Measurements from ENCODE around the gene ENGASE. TPM values are rescaled to one million over a fixed set of nuclear protein-coding genes. Genes with fewer than 3 reads are reported as not detected.
"Not testable (repeated sequence)": the region's sequence is repeated elsewhere in the genome, so short reads cannot be mapped to it uniquely, and the experiment has no call there.

ENGASE gene
- total RNA-seq, 4 donors from 2014 or later, result 57.6 to 336 (median 223) TPM

GRCh38 chr17:79027925-79028491 is 46.6 kb upstream of the ENGASE start:
- no peaks in the 10 kb centered on the region for H3K27me3 ChIP-seq
- H3K36me3 ChIP-seq, result no peaks in the 10 kb centered on the region
- no peaks in the 10 kb centered on the region for H3K9me3 ChIP-seq
- TF ChIP-seq CTCF (IDR thresholded peaks at IDR 0.05) (no peak), POLR2A (IDR thresholded peaks at IDR 0.05) (no peak)
- no peak overlapping the region for H3K4me3 ChIP-seq
- peak overlapping the region in 2 of 4 donors; percentile 66 to 79 for H3K27ac ChIP-seq
- DNase-seq, result peak in 1 of 3 donors; percentile 44
- H3K4me1 ChIP-seq, result peaks cover 8 to 50% (median 15%) of the 10 kb centered on the region in 4 donors

GRCh38 chr17:79028496-79029326 is 45.9 kb upstream of the ENGASE start:
- Histone ChIP-seq H3K4me1 (peaks cover 8 to 50% (median 14%) of the 10 kb centered on the region in 4 donors), H3K36me3 (no peaks in the 10 kb centered on the region), H3K27ac (no peak overlapping the region), H3K4me3 (no peak overlapping the region), H3K9me3 (no peaks in the 10 kb centered on the region), H3K27me3 (no peaks in the 10 kb centered on the region)
- DNase-seq, result peak in 1 of 3 donors; percentile 44
- TF ChIP-seq POLR2A (IDR thresholded peaks at IDR 0.05) (no peak), CTCF (IDR thresholded peaks at IDR 0.05) (peak in 2 of 6 experiments; percentile 13)

GRCh38 chr17:79029327-79030009 is 45.2 kb upstream of the ENGASE start:
- Histone ChIP-seq H3K4me3 (no peak overlapping the region), H3K36me3 (no peaks in the 10 kb centered on the region), H3K27me3 (no peaks in the 10 kb centered on the region), H3K4me1 (peaks cover 6 to 50% (median 13%) of the 10 kb centered on the region in 4 donors), H3K9me3 (no peaks in the 10 kb centered on the region), H3K27ac (no peak overlapping the region)
- no peak for TF ChIP-seq CTCF (IDR thresholded peaks at IDR 0.05)
- no peak for TF ChIP-seq POLR2A (IDR thresholded peaks at IDR 0.05)
- peak in 1 of 3 donors; percentile 13 for DNase-seq

GRCh38 chr17:79030636-79031035 is 44.0 kb upstream of the ENGASE start:
- H3K4me3 ChIP-seq, H3K27ac ChIP-seq, H3K36me3 ChIP-seq, H3K27me3 ChIP-seq, H3K9me3 ChIP-seq: not testable (repeated sequence)
- peaks cover 0 to 40% (median 12%) of the 10 kb centered on the region in 4 donors for H3K4me1 ChIP-seq
- peak in 1 of 3 donors; percentile 22 for DNase-seq

GRCh38 chr17:79031996-79032875 is 42.4 kb upstream of the ENGASE start:
- TF ChIP-seq POLR2A (IDR thresholded peaks at IDR 0.05), result no peak
- TF ChIP-seq CTCF (IDR thresholded peaks at IDR 0.05), result no peak
- peak in 1 of 3 donors; percentile 36 for DNase-seq

More at GRCh38 chr17:79031996-79032875, 42.4 kb upstream of the ENGASE start:
- Histone ChIP-seq H3K4me1 (peaks cover 0 to 31% (median 10%) of the 10 kb centered on the region in 4 donors), H3K9me3 (no peaks in the 10 kb centered on the region), H3K27me3 (no peaks in the 10 kb centered on the region), H3K27ac (no peak overlapping the region), H3K36me3 (no peaks in the 10 kb centered on the region), H3K4me3 (no peak overlapping the region)

Data from Peyer's patch (tissue), 4 donors.